Liver (tissue), 9 donors: ENCODE results near the gene NUDC. TPM values are rescaled to one million over a fixed set of nuclear protein-coding genes. Genes with fewer than 3 reads are reported as not detected.

Experiments
- DNase-seq: peaks from one replicate; pipeline ENCODE4 v3.0.0-alpha.2; 2017; ENCODE audit warnings: low spot score
- H3K27ac ChIP-seq, 2 donors: one replicate each; pipeline ENCODE4 v1.7.0; 2013; ENCODE audit warnings: inconsistent platforms in 2 of 2, low read length in 2 of 2, control low read depth in 1 of 2, low read depth in 1 of 2, mild to moderate bottlenecking in 1 of 2
- H3K27me3 ChIP-seq, 4 donors: one replicate each; pipeline versions ENCODE4 v1.6.1 to v1.7.0; 2013; ENCODE audit warnings: low read length in 3 of 4, inconsistent platforms in 1 of 4, mild to moderate bottlenecking in 1 of 4, moderate library complexity in 1 of 4; ENCODE audit not compliant: control insufficient read depth in 4 of 4, insufficient read depth in 4 of 4
- H3K36me3 ChIP-seq, 4 donors: one replicate each; pipeline versions ENCODE4 v1.6.1 to v1.7.0; 2013; ENCODE audit warnings: low read length in 3 of 4, mild to moderate bottlenecking in 3 of 4, low read depth in 1 of 4, moderate library complexity in 1 of 4; ENCODE audit not compliant: control insufficient read depth in 4 of 4, insufficient read depth in 3 of 4
- H3K4me1 ChIP-seq, 4 donors: one replicate each; pipeline versions ENCODE4 v1.6.1 to v1.7.0; 2013; ENCODE audit warnings: low read length in 3 of 4, mild to moderate bottlenecking in 3 of 4, moderate library complexity in 1 of 4; ENCODE audit not compliant: control insufficient read depth in 4 of 4, insufficient read depth in 4 of 4
- H3K4me3 ChIP-seq, 3 donors: one replicate each; pipeline versions ENCODE4 v1.6.1 to v1.7.0; 2013; ENCODE audit warnings: low read length in 3 of 3, control low read depth in 1 of 3, low read depth in 1 of 3, mild to moderate bottlenecking in 1 of 3
- H3K9ac ChIP-seq, 2 donors: one replicate each; pipeline ENCODE4 v1.7.0; 2013; ENCODE audit warnings: low read length in 2 of 2, mild to moderate bottlenecking in 2 of 2, moderate library complexity in 2 of 2, control low read depth in 1 of 2, low read depth in 1 of 2
- H3K9me3 ChIP-seq, 4 donors: one replicate each; pipeline versions ENCODE4 v1.6.1 to v1.7.0; 2013; ENCODE audit warnings: low read length in 3 of 4; ENCODE audit not compliant: control insufficient read depth in 4 of 4
- CTCF ChIP-seq: fragments of 150-350 bp; IDR thresholded peaks from 2 replicates; pipeline ENCODE4 v1.5.1; 2017; ENCODE audit warnings: improper control_type of control experiment, low read depth, low read length; ENCODE audit not compliant: missing input control
- EGR1 ChIP-seq, 2 donors: IDR thresholded peaks; 2 replicates each; pipeline ENCODE4 v1.6.1; 2016 to 2018; ENCODE audit warnings: antibody characterized with exemption in 2 of 2, low read depth in 2 of 2
- GABPA ChIP-seq, 2 donors: IDR thresholded peaks in 1 of 2; conservative IDR thresholded peaks in 1 of 2; 2 replicates each; pipeline ENCODE4 v1.6.1; 2016; ENCODE audit warnings: antibody characterized with exemption in 2 of 2, mild to moderate bottlenecking in 1 of 2, moderate library complexity in 1 of 2
- HNF4A ChIP-seq, 2 donors: conservative IDR thresholded peaks; 2 replicates each; pipeline ENCODE4 v1.6.1; 2016; ENCODE audit warnings: antibody characterized with exemption in 2 of 2, mild to moderate bottlenecking in 2 of 2
- MAX ChIP-seq: IDR thresholded peaks from 2 replicates; pipeline ENCODE4 v1.6.1; 2016; ENCODE audit warnings: antibody characterized with exemption
- NR2F2 ChIP-seq: IDR thresholded peaks from 2 replicates; pipeline ENCODE4 v1.6.1; 2016; ENCODE audit warnings: antibody characterized with exemption
- RAD21 ChIP-seq, 2 donors: IDR thresholded peaks; 2 replicates each; pipeline ENCODE4 v1.6.1; 2016; ENCODE audit warnings: antibody characterized with exemption in 2 of 2, mild to moderate bottlenecking in 2 of 2
- RXRA ChIP-seq, 2 donors: IDR thresholded peaks; 2 replicates each; pipeline ENCODE4 v1.6.1; 2017 to 2018; ENCODE audit warnings: antibody characterized with exemption in 2 of 2, mild to moderate bottlenecking in 1 of 2
- SP1 ChIP-seq: IDR thresholded peaks from 2 replicates; pipeline ENCODE4 v1.6.1; 2018; ENCODE audit warnings: antibody characterized with exemption, mild to moderate bottlenecking
- TAF1 ChIP-seq: conservative IDR thresholded peaks from 2 replicates; pipeline ENCODE4 v1.6.1; 2016; ENCODE audit warnings: antibody characterized with exemption, mild to moderate bottlenecking
- YY1 ChIP-seq: IDR thresholded peaks from 2 replicates; pipeline ENCODE4 v1.6.1; 2016; ENCODE audit warnings: antibody characterized with exemption, mild to moderate bottlenecking
- ZBTB33 ChIP-seq: IDR thresholded peaks from 2 replicates; pipeline ENCODE4 v1.6.1; 2016; ENCODE audit warnings: antibody characterized with exemption
- WGBS: extraction: QIAGEN DNeasy Blood & Tissue Kit; methylation state at CpG from one replicate; pipeline ENCODE4 v1.1.7; 2013; 5-methylcytosine and 5-hydroxymethylcytosine counted together
- polyA plus RNA-seq, 2 donors: library from polyadenylated mRNA; stranded (reverse) in 1 of 2; unstranded in 1 of 2; fragments of 200-250 nt in 1 of 2; fragments of >200 nt in 1 of 2; fragmentation: Nextera tagmentation in 1 of 2; extraction: Ambion mirVana in 1 of 2; gene quantifications; one replicate each; pipeline versions ENCODE4 v1.2.1 to v1.2.3, GENCODE V29; 2013 to 2015
- total RNA-seq, 2 donors: library from RNA; depleted of rRNA; stranded (reverse); fragments of >200 nt; gene quantifications; one replicate each; pipeline ENCODE4 v1.2.3, GENCODE V29; 2014
- TF ChIP-seq, protein P1 (sequence below): IDR thresholded peaks from 2 replicates; pipeline ENCODE4 v1.6.1; 2016; ENCODE audit warnings: antibody characterized with exemption, mild to moderate bottlenecking
- donor health status: healthy.
- donor health status: healthy.
- donor health status: healthy.
- donor health status: healthy.
- donor health status: healthy.

NUDC gene
- total and polyA plus RNA-seq, 4 donors, result 18.2 to 50.7 (median 36.2) TPM

- peak; percentile 89 for DNase-seq
- peak within 1 kb of the TSS; percentile 51 to 84 for H3K27ac ChIP-seq
- H3K27me3 ChIP-seq, result no peaks in the 10 kb centered on the region
- H3K9ac ChIP-seq, result peak within 1 kb of the TSS; percentile 87 to 93
- peak within 1 kb of the TSS; percentile 64 to 99 (median 65) for H3K4me3 ChIP-seq
- WGBS, result under 1% methylated on average over 50 of the region's 50 CpGs
- TF ChIP-seq GABPA (IDR thresholded peaks at IDR 0.05 in 1 of 2, conservative IDR thresholded peaks at IDR 0.05 in 1 of 2) (peak in 1 of 2 donors; percentile 80), TAF1 (peak; percentile 80), NR2F2 (no peak), EGR1 (IDR thresholded peaks at IDR 0.05; ENCODE audit: low read depth in 2 of 2) (no peak), RAD21 (IDR thresholded peaks at IDR 0.05) (peak in 1 of 2 donors; percentile 38), SP1 (peak; percentile 34), MAX (peak; percentile 37), CTCF (no peak), YY1 (peak; percentile 100), HNF4A (conservative IDR thresholded peaks at IDR 0.05) (peak; percentile 30 to 42), RXRA (IDR thresholded peaks at IDR 0.05) (peak; percentile 8 to 40), ZBTB33 (peak; percentile 100)
- TF ChIP-seq, protein P1, sequence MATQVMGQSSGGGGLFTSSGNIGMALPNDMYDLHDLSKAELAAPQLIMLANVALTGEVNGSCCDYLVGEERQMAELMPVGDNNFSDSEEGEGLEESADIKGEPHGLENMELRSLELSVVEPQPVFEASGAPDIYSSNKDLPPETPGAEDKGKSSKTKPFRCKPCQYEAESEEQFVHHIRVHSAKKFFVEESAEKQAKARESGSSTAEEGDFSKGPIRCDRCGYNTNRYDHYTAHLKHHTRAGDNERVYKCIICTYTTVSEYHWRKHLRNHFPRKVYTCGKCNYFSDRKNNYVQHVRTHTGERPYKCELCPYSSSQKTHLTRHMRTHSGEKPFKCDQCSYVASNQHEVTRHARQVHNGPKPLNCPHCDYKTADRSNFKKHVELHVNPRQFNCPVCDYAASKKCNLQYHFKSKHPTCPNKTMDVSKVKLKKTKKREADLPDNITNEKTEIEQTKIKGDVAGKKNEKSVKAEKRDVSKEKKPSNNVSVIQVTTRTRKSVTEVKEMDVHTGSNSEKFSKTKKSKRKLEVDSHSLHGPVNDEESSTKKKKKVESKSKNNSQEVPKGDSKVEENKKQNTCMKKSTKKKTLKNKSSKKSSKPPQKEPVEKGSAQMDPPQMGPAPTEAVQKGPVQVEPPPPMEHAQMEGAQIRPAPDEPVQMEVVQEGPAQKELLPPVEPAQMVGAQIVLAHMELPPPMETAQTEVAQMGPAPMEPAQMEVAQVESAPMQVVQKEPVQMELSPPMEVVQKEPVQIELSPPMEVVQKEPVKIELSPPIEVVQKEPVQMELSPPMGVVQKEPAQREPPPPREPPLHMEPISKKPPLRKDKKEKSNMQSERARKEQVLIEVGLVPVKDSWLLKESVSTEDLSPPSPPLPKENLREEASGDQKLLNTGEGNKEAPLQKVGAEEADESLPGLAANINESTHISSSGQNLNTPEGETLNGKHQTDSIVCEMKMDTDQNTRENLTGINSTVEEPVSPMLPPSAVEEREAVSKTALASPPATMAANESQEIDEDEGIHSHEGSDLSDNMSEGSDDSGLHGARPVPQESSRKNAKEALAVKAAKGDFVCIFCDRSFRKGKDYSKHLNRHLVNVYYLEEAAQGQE, result peak; percentile 52
- peaks cover 5 to 24% (median 17%) of the 10 kb centered on the region in 4 donors for H3K4me1 ChIP-seq
- H3K36me3 ChIP-seq, result peaks cover 0 to 12% (median 7%) of the 10 kb centered on the region in 4 donors
- H3K9me3 ChIP-seq, result no peaks in the 10 kb centered on the region
Observed at GRCh38 chr1:26900001-26900814, 21.3 kb upstream of the NUDC start, which contains the start of gene GPATCH3. GPATCH3 (minus strand) TSS chr1:26900467; CDS start chr1:26900442, 25 bp downstream.
